ENCODE measurements around the gene SLC19A1. TPM values are rescaled to one million over a fixed set of nuclear protein-coding genes. Genes with fewer than 3 reads are reported as not detected.

SLC19A1 gene
- total and polyA plus RNA-seq, 2 donors from 2014 or later = 5.1 to 7.2 TPM

DNA sequence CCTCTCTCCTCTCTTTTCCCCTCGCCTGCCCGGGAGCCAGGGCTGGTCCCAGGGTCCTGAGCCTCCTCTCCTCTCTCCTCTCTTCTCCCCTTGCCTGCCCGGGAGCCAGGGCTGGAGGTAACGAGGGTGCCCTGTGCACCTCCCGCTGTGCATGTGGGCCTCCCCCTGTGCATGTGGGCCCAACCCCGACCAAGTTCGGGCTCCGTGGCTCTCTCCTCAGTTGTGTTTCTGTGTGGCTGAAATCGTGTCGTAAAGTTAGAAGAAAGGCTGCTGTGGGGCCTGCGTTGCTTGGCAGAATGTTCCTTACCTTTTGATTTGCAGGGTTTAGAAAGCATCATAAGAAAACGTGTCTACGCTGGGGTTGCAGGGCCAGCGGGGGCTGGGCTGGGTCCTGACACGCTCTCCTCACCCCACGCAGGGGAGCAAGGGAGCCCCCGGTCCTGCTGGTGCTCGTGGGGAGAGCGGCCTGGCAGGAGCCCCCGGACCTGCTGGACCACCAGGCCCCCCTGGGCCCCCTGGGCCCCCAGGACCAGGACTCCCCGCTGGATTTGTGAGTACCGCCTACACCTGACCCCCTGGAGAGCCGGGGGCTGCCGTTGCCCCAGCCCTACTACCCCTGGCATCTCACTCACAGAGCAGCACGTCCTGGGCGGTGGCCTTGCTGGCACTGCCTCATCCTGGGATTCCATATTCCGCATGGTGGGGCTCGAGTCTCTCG is 55.6 kb downstream of the SLC19A1 start:
- H3K9ac ChIP-seq (ENCODE audit: low read length in 3 of 3) = no peak overlapping the region
- H3K9me3 ChIP-seq (ENCODE audit: control insufficient read depth in 2 of 3, insufficient read depth in 1 of 3, low read length in 3 of 3) = no peaks in the 10 kb centered on the region
- no peaks in the 10 kb centered on the region for H3K27me3 ChIP-seq (ENCODE audit: control insufficient read depth, insufficient read depth, low read length)
- no peaks in the 10 kb centered on the region for H3K4me1 ChIP-seq (ENCODE audit: control insufficient read depth in 2 of 3, insufficient read depth in 2 of 3, low read depth in 1 of 3, low read length in 3 of 3)
- FAIRE-seq = no peak
- H3K4me3 ChIP-seq (ENCODE audit: low read length in 3 of 3) = no peak overlapping the region
- TF ChIP-seq, protein P1, sequence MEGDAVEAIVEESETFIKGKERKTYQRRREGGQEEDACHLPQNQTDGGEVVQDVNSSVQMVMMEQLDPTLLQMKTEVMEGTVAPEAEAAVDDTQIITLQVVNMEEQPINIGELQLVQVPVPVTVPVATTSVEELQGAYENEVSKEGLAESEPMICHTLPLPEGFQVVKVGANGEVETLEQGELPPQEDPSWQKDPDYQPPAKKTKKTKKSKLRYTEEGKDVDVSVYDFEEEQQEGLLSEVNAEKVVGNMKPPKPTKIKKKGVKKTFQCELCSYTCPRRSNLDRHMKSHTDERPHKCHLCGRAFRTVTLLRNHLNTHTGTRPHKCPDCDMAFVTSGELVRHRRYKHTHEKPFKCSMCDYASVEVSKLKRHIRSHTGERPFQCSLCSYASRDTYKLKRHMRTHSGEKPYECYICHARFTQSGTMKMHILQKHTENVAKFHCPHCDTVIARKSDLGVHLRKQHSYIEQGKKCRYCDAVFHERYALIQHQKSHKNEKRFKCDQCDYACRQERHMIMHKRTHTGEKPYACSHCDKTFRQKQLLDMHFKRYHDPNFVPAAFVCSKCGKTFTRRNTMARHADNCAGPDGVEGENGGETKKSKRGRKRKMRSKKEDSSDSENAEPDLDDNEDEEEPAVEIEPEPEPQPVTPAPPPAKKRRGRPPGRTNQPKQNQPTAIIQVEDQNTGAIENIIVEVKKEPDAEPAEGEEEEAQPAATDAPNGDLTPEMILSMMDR (IDR thresholded peaks at IDR 0.05; ENCODE audit: borderline replicate concordance, extremely low read depth, insufficient read depth) = no peak
- no peak overlapping the region for H3K27ac ChIP-seq (ENCODE audit: low read depth in 2 of 2, low read length in 2 of 2)
- no peak for DNase-seq
- peaks cover 8 to 30% (median 12%) of the 10 kb centered on the region in 3 donors for H3K36me3 ChIP-seq (ENCODE audit: control insufficient read depth in 2 of 3, insufficient read depth in 3 of 3, low read length in 3 of 3)
- intact Hi-C loops (cut with DNase I) = no loop called here

DNA sequence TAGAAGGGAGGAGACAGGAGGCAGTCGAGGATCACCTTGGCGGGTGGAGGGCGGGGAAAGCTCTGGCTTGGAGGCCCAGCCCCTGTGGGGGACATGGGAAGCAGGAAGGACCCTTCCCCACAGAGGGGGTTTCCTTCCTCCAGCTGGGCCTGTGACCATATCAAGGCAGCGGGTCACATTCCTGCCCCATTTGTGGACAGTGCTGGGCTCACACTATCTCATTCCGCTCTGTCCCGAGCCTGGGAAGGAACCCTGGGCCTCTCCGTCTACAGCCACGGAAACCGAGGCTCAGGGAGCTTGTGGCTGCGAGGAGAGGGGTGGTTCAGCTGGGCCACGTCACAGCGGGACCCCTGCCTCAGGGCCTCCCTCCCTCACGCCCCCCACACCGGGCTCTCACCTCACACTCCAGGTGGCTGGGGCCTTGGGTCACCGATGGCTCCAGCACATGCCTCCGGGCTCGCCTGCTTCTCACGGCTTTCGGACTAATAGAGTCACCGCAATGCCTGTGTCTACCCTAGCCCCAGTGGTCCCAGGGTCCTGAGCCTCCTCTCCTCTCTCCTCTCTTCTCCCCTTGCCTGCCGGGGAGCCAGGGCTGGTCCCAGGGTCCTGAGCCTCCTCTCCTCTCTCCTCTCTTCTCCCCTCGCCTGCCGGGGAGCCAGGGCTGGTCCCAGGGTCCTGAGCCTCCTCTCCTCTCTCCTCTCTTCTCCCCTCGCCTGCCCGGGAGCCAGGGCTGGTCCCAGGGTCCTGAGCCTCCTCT is 56.4 kb downstream of the SLC19A1 start:
- no peak for FAIRE-seq
- H3K36me3 ChIP-seq (ENCODE audit: control insufficient read depth in 2 of 3, insufficient read depth in 3 of 3, low read length in 3 of 3) = peaks cover 8 to 36% (median 16%) of the 10 kb centered on the region in 3 donors

DNA sequence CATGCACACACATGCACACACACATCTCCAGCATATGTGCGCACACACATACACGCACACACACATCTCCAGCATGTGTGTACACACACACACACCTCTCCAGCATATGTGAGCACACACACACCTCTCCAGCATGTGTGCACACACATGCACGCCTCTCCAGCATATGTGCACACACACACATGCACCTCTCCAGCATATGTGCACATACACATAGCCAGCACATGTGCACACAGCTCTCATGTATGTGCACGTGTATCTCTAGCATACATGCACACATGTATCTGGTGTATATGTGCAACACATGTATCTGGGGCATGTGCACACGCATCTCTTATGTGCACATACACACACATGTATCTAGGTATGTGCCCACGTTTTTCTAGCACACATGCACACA is 57.9 kb downstream of the SLC19A1 start:
- no peak for DNase-seq
- TF ChIP-seq, protein P1 (IDR thresholded peaks at IDR 0.05; ENCODE audit: borderline replicate concordance, extremely low read depth, insufficient read depth) = no peak
- H3K9ac ChIP-seq (ENCODE audit: low read length in 3 of 3) = no peak overlapping the region
- peaks cover 10 to 41% (median 19%) of the 10 kb centered on the region in 3 donors for H3K36me3 ChIP-seq (ENCODE audit: control insufficient read depth in 2 of 3, insufficient read depth in 3 of 3, low read length in 3 of 3)
- intact Hi-C loops (cut with DNase I) = no loop called here
- H3K9me3 ChIP-seq (ENCODE audit: control insufficient read depth in 2 of 3, insufficient read depth in 1 of 3, low read length in 3 of 3) = no peaks in the 10 kb centered on the region
- no peak for FAIRE-seq
- H3K27me3 ChIP-seq (ENCODE audit: control insufficient read depth, insufficient read depth, low read length) = no peaks in the 10 kb centered on the region
- H3K4me3 ChIP-seq (ENCODE audit: low read length in 3 of 3) = no peak overlapping the region
- H3K4me1 ChIP-seq (ENCODE audit: control insufficient read depth in 2 of 3, insufficient read depth in 2 of 3, low read depth in 1 of 3, low read length in 3 of 3) = no peaks in the 10 kb centered on the region
- no peak overlapping the region for H3K27ac ChIP-seq (ENCODE audit: low read depth in 2 of 2, low read length in 2 of 2)

More for the DNA sequence above, 56.4 kb downstream of the SLC19A1 start:
- TF ChIP-seq, protein P1 (IDR thresholded peaks at IDR 0.05; ENCODE audit: borderline replicate concordance, extremely low read depth, insufficient read depth) = no peak
- DNase-seq = no peak
- H3K9ac ChIP-seq (ENCODE audit: low read length in 3 of 3) = no peak overlapping the region
- no peaks in the 10 kb centered on the region for H3K27me3 ChIP-seq (ENCODE audit: control insufficient read depth, insufficient read depth, low read length)
- no peak overlapping the region for H3K27ac ChIP-seq (ENCODE audit: low read depth in 2 of 2, low read length in 2 of 2)
- no peaks in the 10 kb centered on the region for H3K9me3 ChIP-seq (ENCODE audit: control insufficient read depth in 2 of 3, insufficient read depth in 1 of 3, low read length in 3 of 3)
- intact Hi-C loops (cut with DNase I) = no loop called here
- H3K4me1 ChIP-seq (ENCODE audit: control insufficient read depth in 2 of 3, insufficient read depth in 2 of 3, low read depth in 1 of 3, low read length in 3 of 3) = no peaks in the 10 kb centered on the region
- H3K4me3 ChIP-seq (ENCODE audit: low read length in 3 of 3) = no peak overlapping the region

Measured in kidney (tissue), 14 donors.